Measurements from ENCODE around the gene CDH23.

CDH23 gene

GRCh38 chr10:71396711-71397295 lies at the start of gene CDH23:
CDH23 (plus strand) TSS chr10:71396920; CDS start chr10:71439832, 42,912 bp downstream.
- TF ChIP-seq CTCF (conservative IDR thresholded peaks at IDR 0.05; ENCODE audit: low read depth, low read length): no peak
- DNase-seq (ENCODE audit: low read depth): no peak
- H3K4me3 ChIP-seq (ENCODE audit: low read depth, low read length): peak within 1 kb of the TSS; percentile 33

- no peak for TF ChIP-seq CTCF (conservative IDR thresholded peaks at IDR 0.05; ENCODE audit: low read depth, low read length)
- H3K4me3 ChIP-seq (ENCODE audit: low read depth, low read length): no peak overlapping the region
- no peak for DNase-seq (ENCODE audit: low read depth)
Observed at GRCh38 chr10:71347587-71348395, 48.9 kb upstream of the CDH23 start.

- DNase-seq (ENCODE audit: low read depth): no peak
- no peak overlapping the region for H3K4me3 ChIP-seq (ENCODE audit: low read depth, low read length)
- TF ChIP-seq CTCF (conservative IDR thresholded peaks at IDR 0.05; ENCODE audit: low read depth, low read length): no peak
Observed at GRCh38 chr10:71348850-71349249, 47.9 kb upstream of the CDH23 start.

GRCh38 chr10:71349406-71349805 lies 47.3 kb upstream of the CDH23 start:
- no peak overlapping the region for H3K4me3 ChIP-seq (ENCODE audit: low read depth, low read length)
- no peak for DNase-seq (ENCODE audit: low read depth)
- TF ChIP-seq CTCF (conservative IDR thresholded peaks at IDR 0.05; ENCODE audit: low read depth, low read length): no peak

- TF ChIP-seq CTCF (conservative IDR thresholded peaks at IDR 0.05; ENCODE audit: low read depth, low read length): no peak
- DNase-seq (ENCODE audit: low read depth): no peak
- H3K4me3 ChIP-seq (ENCODE audit: low read depth, low read length): no peak overlapping the region
Observed at GRCh38 chr10:71351087-71351486, 45.6 kb upstream of the CDH23 start.

GRCh38 chr10:71351628-71352319 lies 44.9 kb upstream of the CDH23 start:
- H3K4me3 ChIP-seq (ENCODE audit: low read depth, low read length): no peak overlapping the region
- TF ChIP-seq CTCF (conservative IDR thresholded peaks at IDR 0.05; ENCODE audit: low read depth, low read length): no peak
- DNase-seq (ENCODE audit: low read depth): no peak

All from choroid plexus epithelial cell (primary cell).